Ishikawa (cell line): ENCODE data around the gene KDM7A.

Experiments used
- EGR1 ChIP-seq: IDR thresholded peaks from 2 replicates; pipeline ENCODE4 v1.6.1; 2012
- EP300 ChIP-seq: IDR thresholded peaks from 2 replicates; pipeline ENCODE4 v1.6.1; 2012; ENCODE audit warnings: borderline replicate concordance
- FOXM1 ChIP-seq: IDR thresholded peaks from 2 replicates; pipeline ENCODE4 v1.6.1; 2012; ENCODE audit warnings: low read depth, borderline replicate concordance
- NFIC ChIP-seq: IDR thresholded peaks from 2 replicates; pipeline ENCODE4 v1.6.1; 2012
- RAD21 ChIP-seq: IDR thresholded peaks from 2 replicates; pipeline ENCODE4 v1.6.1; 2012; ENCODE audit warnings: low read depth
- TAF1 ChIP-seq: IDR thresholded peaks from 2 replicates; pipeline ENCODE4 v1.6.1; 2012; ENCODE audit warnings: low read depth, mild to moderate bottlenecking
- ZBTB7A ChIP-seq: IDR thresholded peaks from 2 replicates; pipeline ENCODE4 v1.6.1; 2012; ENCODE audit warnings: low read depth
- TF ChIP-seq, protein P1 (sequence below): IDR thresholded peaks from 2 replicates; pipeline ENCODE4 v1.6.1; 2012
- TF ChIP-seq, protein P2 (sequence below): IDR thresholded peaks from 2 replicates; pipeline ENCODE4 v1.6.1; 2012
- TF ChIP-seq, protein P3 (sequence below): IDR thresholded peaks from 2 replicates; pipeline ENCODE4 v1.6.1; 2012; ENCODE audit warnings: low read depth, mild to moderate bottlenecking

DNA sequence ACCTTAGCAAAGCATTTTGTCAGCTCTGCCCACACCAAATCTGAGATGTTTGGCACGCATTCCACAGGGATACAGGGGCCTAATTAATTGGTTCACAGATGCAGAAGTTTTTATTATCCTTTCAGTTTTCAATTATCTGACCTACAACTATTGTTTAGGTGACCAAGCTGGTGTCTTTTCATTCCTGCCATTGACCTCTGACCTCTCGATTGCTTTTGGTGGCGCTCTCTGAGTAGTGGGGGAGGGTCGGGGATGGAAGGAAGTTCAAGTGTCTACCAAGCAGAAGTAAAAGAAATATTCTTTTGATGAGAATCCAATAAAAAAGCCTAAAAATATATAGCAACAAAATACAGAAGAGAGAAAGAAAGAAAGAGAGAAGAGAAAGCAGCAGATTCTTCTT, 28.8 kb upstream of the KDM7A start:
- no peak for TF ChIP-seq TAF1
- TF ChIP-seq, protein P1, sequence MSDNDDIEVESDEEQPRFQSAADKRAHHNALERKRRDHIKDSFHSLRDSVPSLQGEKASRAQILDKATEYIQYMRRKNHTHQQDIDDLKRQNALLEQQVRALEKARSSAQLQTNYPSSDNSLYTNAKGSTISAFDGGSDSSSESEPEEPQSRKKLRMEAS = no peak
- no peak for TF ChIP-seq EP300
- no peak for TF ChIP-seq RAD21
- TF ChIP-seq, protein P2, sequence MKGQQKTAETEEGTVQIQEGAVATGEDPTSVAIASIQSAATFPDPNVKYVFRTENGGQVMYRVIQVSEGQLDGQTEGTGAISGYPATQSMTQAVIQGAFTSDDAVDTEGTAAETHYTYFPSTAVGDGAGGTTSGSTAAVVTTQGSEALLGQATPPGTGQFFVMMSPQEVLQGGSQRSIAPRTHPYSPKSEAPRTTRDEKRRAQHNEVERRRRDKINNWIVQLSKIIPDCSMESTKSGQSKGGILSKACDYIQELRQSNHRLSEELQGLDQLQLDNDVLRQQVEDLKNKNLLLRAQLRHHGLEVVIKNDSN = no peak
- TF ChIP-seq ZBTB7A = no peak
- TF ChIP-seq FOXM1 = no peak
- TF ChIP-seq, protein P3, sequence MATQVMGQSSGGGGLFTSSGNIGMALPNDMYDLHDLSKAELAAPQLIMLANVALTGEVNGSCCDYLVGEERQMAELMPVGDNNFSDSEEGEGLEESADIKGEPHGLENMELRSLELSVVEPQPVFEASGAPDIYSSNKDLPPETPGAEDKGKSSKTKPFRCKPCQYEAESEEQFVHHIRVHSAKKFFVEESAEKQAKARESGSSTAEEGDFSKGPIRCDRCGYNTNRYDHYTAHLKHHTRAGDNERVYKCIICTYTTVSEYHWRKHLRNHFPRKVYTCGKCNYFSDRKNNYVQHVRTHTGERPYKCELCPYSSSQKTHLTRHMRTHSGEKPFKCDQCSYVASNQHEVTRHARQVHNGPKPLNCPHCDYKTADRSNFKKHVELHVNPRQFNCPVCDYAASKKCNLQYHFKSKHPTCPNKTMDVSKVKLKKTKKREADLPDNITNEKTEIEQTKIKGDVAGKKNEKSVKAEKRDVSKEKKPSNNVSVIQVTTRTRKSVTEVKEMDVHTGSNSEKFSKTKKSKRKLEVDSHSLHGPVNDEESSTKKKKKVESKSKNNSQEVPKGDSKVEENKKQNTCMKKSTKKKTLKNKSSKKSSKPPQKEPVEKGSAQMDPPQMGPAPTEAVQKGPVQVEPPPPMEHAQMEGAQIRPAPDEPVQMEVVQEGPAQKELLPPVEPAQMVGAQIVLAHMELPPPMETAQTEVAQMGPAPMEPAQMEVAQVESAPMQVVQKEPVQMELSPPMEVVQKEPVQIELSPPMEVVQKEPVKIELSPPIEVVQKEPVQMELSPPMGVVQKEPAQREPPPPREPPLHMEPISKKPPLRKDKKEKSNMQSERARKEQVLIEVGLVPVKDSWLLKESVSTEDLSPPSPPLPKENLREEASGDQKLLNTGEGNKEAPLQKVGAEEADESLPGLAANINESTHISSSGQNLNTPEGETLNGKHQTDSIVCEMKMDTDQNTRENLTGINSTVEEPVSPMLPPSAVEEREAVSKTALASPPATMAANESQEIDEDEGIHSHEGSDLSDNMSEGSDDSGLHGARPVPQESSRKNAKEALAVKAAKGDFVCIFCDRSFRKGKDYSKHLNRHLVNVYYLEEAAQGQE = no peak
- TF ChIP-seq EGR1 = no peak
- no peak for TF ChIP-seq NFIC
